GM18873 (cell line): Measurements from ENCODE around the gene LIMCH1.
"Not testable (repeated sequence)": the region's sequence is repeated elsewhere in the genome, so short reads cannot be mapped to it uniquely, and the experiment has no call there.

Experiments used
- ATAC-seq: cut with Tn5 transposase; IDR thresholded peaks from one replicate; pipeline ENCODE4 v1.9.1; 2021; ENCODE audit warnings: mild to moderate bottlenecking, moderate library complexity, moderate number of reproducible peaks; ENCODE audit not compliant: unreplicated experiment, low FRiP score

LIMCH1 gene, protein sequence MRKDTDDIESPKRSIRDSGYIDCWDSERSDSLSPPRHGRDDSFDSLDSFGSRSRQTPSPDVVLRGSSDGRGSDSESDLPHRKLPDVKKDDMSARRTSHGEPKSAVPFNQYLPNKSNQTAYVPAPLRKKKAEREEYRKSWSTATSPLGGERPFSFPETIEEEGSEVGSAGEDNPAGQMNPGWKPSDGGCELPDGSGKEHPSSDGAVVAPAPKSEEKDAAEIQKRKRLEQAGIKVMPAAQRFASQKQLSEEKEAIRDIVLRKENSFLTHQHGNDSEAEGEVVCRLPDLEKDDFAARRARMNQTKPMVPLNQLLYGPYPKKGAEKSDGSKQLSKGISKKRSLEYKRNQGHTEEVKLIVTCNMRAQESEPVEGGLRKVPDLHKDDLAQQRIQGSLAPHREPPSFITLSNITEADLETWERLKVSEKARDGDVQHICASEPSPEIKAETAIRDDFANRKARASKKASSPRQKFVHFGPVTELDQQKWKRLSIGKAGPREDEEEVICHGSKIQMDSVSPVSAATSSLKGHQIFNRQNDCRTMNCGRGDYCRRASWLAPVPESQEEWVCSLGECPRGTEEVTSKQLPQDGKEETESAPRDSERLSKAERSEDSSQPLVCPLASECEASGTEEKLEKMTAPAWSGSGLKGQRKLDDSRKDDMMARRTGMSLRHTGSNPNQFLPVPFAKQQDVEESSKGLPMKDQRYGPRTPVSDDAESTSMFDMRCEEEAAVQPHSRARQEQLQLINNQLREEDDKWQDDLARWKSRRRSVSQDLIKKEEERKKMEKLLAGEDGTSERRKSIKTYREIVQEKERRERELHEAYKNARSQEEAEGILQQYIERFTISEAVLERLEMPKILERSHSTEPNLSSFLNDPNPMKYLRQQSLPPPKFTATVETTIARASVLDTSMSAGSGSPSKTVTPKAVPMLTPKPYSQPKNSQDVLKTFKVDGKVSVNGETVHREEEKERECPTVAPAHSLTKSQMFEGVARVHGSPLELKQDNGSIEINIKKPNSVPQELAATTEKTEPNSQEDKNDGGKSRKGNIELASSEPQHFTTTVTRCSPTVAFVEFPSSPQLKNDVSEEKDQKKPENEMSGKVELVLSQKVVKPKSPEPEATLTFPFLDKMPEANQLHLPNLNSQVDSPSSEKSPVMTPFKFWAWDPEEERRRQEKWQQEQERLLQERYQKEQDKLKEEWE (N-terminal part only)

DNA sequence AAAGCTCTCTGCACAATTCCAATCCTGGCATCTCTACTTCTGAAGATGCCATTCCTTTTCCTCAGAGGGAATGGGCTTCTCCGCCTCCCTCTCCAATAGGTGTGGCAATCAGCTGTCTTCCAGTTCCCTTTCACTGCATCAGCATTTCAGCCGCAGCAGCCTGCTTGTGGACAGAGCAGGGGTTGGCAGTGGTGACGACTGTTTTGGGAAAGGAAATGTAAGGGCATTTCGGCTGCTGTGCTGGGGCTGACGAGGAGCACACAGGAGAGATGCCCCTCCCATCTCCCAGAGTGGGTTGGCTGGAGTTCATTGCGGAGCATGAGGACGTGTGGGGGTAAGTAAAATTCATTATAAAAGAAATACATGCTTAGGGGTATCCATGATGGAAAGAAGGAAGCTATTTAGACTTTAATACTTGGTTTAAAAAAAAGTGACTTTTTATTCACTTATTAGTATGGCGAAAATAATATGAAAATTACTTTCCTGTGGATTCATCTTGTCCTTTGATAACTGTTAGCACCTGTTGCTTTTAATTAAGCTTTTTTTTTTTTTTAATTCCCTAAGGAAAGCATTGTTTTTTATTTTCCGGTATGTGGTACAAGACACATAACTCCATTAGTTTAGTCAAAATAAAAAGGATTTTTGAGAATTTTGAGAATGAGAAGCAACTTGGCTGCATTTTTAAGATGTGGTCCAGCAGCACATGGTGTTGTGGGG is at the start of gene LIMCH1:
LIMCH1 (plus strand) TSS at position 141 of the 717 bp plus-strand sequence. CDS start 67,839 bp downstream, outside the sequence.
- ATAC-seq = no peak

GRCh38 chr4:41491081-41491576 is 46.8 kb upstream of the LIMCH1 start:
- not testable (repeated sequence) for ATAC-seq

DNA sequence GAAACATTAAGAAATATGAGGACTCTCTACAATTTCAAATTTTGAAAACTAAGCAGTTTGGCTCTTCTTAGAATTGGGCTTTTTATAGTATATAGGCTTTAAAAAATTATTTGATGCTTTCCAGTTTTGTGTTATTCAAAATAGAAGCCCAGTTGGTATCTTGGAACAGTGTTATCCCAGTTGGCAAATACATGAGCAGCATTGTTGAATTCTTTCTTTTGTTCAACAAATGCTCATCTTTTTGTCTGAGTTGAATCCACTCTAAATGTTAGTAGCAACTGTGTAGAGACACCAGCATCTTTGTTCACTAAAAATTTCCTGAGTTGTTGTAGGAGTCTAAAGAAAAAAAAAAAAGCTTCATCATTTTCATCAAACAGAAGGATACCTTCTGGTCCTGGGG is 41.0 kb upstream of the LIMCH1 start:
- no peak for ATAC-seq

GRCh38 chr4:41498177-41498576 is 39.8 kb upstream of the LIMCH1 start:
- ATAC-seq = no peak

GRCh38 chr4:41504167-41504818 is 33.7 kb upstream of the LIMCH1 start:
- no peak for ATAC-seq

- ATAC-seq = no peak
These were observed 32.7 kb upstream of the LIMCH1 start for GRCh38 chr4:41505161-41505661.

GRCh38 chr4:41506130-41506529 is 31.8 kb upstream of the LIMCH1 start:
- ATAC-seq = no peak

GRCh38 chr4:41507291-41507947 is 30.5 kb upstream of the LIMCH1 start:
- ATAC-seq = no peak

- ATAC-seq = no peak
These were observed 28.5 kb upstream of the LIMCH1 start for GRCh38 chr4:41509451-41509866.

DNA sequence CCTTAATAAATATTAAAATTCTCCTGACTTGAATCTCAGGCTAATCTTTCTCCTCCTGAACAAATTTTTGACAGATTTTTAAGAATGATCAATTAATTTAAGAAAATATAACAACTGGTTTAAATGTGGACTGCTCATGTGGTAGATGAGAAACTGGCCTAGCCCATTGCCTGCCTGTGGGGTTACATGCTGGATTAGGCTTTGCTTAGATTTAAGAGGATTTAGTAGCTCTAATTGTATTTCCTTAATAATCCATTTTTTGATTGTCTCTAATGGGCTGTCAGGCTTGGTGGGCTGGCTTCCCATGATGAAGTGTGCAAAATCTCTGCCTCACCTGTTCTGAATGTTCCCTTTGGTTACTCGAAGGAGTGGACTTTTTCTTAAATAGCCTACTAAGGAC is 27.8 kb upstream of the LIMCH1 start:
- no peak for ATAC-seq

- ATAC-seq = no peak
These were observed 25.8 kb upstream of the LIMCH1 start for GRCh38 chr4:41512136-41512535.

DNA sequence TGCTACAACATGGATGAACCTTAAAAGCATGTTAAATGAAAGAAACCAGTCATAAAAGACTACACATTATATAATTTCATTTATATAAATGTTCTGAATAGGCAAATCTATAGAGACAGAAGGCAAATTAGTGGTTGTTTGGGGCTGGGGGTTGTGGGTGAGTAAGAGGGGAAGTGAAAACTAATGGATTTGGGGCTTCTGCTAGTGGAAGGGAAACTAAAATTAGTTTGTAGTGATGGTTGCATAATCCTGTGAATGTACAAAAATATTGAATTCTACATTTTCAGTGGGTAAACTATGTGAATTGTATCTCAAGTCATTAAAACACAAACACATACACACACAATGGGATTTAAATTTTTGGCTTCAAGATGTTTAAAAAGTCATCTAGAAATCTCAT is 25.4 kb upstream of the LIMCH1 start:
- ATAC-seq = no peak

DNA sequence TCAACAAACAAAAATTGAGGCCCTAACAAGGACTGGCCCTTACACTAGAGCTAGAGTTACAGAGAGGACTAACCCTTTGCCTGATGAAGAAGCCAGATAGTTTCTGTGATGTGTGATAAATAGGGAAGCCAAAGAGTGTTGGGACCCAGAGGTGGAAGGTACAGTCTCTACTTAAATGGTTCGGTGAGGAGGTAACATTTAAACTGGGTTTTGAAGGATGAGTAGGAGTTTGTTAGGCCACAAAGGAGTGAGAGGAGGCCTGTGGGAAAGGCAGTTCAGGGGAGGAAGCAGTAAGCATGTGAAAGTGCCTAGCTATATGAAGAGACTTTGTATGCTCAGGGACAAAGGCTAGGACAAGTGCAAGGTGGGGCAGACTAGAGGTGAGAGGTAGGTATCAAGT is 23.8 kb upstream of the LIMCH1 start:
- no peak for ATAC-seq

- no peak for ATAC-seq
These were observed 23.0 kb upstream of the LIMCH1 start for GRCh38 chr4:41514766-41515481.

DNA sequence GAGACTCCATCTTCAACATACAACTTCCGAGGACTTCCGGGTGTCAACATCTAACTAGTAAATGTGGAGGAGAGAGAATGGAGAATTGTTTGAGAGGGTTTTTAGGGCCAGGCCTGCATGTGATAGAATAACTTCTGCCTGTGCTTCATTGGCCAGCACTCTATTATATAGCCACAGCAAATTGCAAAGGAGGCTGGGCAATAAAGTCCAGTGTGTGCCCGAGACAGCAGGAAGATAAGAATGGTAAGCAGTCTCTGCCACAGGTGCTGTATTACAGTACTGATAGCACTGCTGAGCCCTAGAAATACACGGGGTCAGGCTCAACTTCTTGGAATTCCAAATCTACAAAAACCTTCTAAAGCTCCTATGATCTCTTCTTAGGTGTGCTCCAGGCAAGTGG is 20.8 kb upstream of the LIMCH1 start:
- ATAC-seq = no peak

DNA sequence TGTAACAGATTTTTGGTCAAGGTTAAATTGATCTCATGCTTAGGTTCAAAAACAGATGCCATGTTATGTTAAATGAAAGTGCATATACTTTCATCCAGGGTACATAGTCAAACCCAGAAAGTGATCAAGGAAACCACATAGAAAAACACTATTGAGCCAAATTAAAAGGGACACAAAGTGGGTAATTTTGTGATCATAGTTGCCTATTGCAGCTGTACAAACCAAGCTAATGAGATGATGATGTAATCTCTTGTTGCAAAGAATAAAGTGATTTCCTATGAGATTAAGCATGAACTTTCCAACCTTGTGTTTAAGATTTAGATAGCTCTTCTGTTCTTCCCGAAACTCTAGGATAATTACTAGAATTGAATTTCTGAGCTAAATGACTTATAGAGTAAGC is 20.2 kb upstream of the LIMCH1 start:
- no peak for ATAC-seq

GRCh38 chr4:41524425-41524824 is 13.5 kb upstream of the LIMCH1 start:
- no peak for ATAC-seq

GRCh38 chr4:41525129-41525528 is 12.8 kb upstream of the LIMCH1 start:
- ATAC-seq = no peak
